Heart left ventricle (tissue), 16 donors: ENCODE results near the gene UGT2B11. TPM values are rescaled to one million over a fixed set of nuclear protein-coding genes. Genes with fewer than 3 reads are reported as not detected.
"Not testable (repeated sequence)": the region's sequence is repeated elsewhere in the genome, so short reads cannot be mapped to it uniquely, and the experiment has no call there.

Experiments
- ATAC-seq, 4 donors: fragments of 200-7000 bp; cut with Tn5 transposase; one replicate each; pipeline ENCODE4 v1.9.1; 2020 to 2022; ENCODE audit warnings: moderate library complexity in 4 of 4, mild to moderate bottlenecking in 3 of 4, moderate number of reproducible peaks in 1 of 4
- DNase-seq, 5 donors: peaks; one replicate each; pipeline ENCODE4 v3.0.0-alpha.2; 2020
- H3K27ac ChIP-seq, 12 donors: fragments of 200-600 bp; sonication (generic) in 4 of 12; one replicate each; pipeline versions ENCODE4 v1.5.0 to v1.8.0; 2016 to 2022; ENCODE audit warnings: mild to moderate bottlenecking in 2 of 12
- H3K27me3 ChIP-seq, 9 donors: fragments of 200-600 bp; sonication (generic) in 2 of 9; one replicate each; pipeline versions ENCODE4 v1.5.1 to v1.8.0; 2016 to 2022; ENCODE audit warnings: mild to moderate bottlenecking in 3 of 9
- H3K36me3 ChIP-seq, 9 donors: fragments of 200-600 bp; sonication (generic) in 2 of 9; one replicate each; pipeline versions ENCODE4 v1.5.0 to v1.8.0; 2018 to 2022; ENCODE audit warnings: mild to moderate bottlenecking in 2 of 9
- H3K4me1 ChIP-seq, 12 donors: fragments of 200-600 bp; sonication (generic) in 4 of 12; one replicate each; pipeline versions ENCODE4 v1.5.0 to v1.8.0; 2016 to 2022; ENCODE audit warnings: mild to moderate bottlenecking in 3 of 12
- H3K4me3 ChIP-seq, 12 donors: fragments of 200-600 bp; sonication (generic) in 4 of 12; one replicate each; pipeline versions ENCODE4 v1.5.0 to v1.8.0; 2017 to 2022; ENCODE audit warnings: mild to moderate bottlenecking in 9 of 12, moderate library complexity in 4 of 12
- H3K9me3 ChIP-seq, 12 donors: fragments of 200-600 bp; sonication (generic) in 4 of 12; one replicate each; pipeline versions ENCODE4 v1.5.0 to v1.8.0; 2016 to 2022; ENCODE audit warnings: mild to moderate bottlenecking in 1 of 12
- POLR2A ChIP-seq, 2 donors: fragments of 450-650 bp; IDR thresholded peaks; one replicate each; pipeline ENCODE4 v1.6.1; 2017; ENCODE audit warnings: antibody characterized with exemption in 2 of 2, mild to moderate bottlenecking in 2 of 2, moderate library complexity in 2 of 2
- WGBS, 4 donors: extraction: QIAGEN DNeasy Blood & Tissue Kit in 2 of 4; methylation state at CpG; one replicate each; pipeline versions ENCODE4 v1.1.5 to v1.1.7; 2013 to 2018; 5-methylcytosine and 5-hydroxymethylcytosine counted together
- intact Hi-C, 10 donors: fragments of 100-400 bp; cut with DNase I; formaldehyde crosslinking; loops; one replicate each; pipeline versions ENCODE4 v1.11.1 to v1.14.2; 2022
- polyA plus RNA-seq, 2 donors: library from polyadenylated mRNA; stranded (reverse); fragments of 200-250 nt; gene quantifications; one replicate each; pipeline ENCODE4 v1.2.3, GENCODE V29; 2013
- total RNA-seq, 9 donors: library from RNA; depleted of rRNA in 2 of 9; stranded (reverse); fragments of >200 nt in 2 of 9; fragmentation: NEBNext Ultra II Directional in 3 of 9; extraction: Animal tissue kit (Norgen Biotek cat#: 25700) in 3 of 9; gene quantifications; one replicate each; pipeline versions ENCODE4 v1.1.0 to v1.2.4, GENCODE V29; 2016 to 2023
- TF ChIP-seq, protein P1 (sequence below), 12 donors: fragments of 200-600 bp; sonication (generic) in 4 of 12; IDR thresholded peaks; one replicate each; pipeline versions ENCODE4 v1.5.0 to v1.8.0; 2018 to 2022; ENCODE audit warnings: antibody characterized with exemption in 12 of 12, mild to moderate bottlenecking in 5 of 12
- donor health status: ischemic (EF 13 %, LVEDD 7.1; RV severe dilation, severe dysfunction).
- donor health status: healthy with polysubstance abuse.
- donor health status: DM: no; HTN: yes; CAD: no.
- donor health status: DM: no; HTN: no; CAD: no.
- donor health status: ischemic (EF 25% LVEDD 6.9; RV normal size, moderate dysfunction).
- donor health status: ischemic (EF 25% LVEDD 5.7; RV mildly dilated, moderate dysfunction).
- donor health status: healthy.
- donor health status: DM: yes; HTN: yes; CAD: no.
- donor health status: ischemic (EF 35%, LVEDD 5.7; RV mildly dilated, moderate dysfunction).
- donor health status: nonischemic (EF 11% LVEDD 7.7; RV severe dilation, severe dysfunction).
- donor health status: DM: yes; HTN: yes; CAD: no.
- donor health status: PGD.
- donor health status: ischemic (EF 29% LVEDD 5.4; RV normal size, mild dysfunction).
- donor health status: nonischemic (EF 23%, LVEDD 6.1; RV moderate dilation, normal function).

The UGT2B11 gene
- total and polyA plus RNA-seq, 11 donors: not detected

DNA sequence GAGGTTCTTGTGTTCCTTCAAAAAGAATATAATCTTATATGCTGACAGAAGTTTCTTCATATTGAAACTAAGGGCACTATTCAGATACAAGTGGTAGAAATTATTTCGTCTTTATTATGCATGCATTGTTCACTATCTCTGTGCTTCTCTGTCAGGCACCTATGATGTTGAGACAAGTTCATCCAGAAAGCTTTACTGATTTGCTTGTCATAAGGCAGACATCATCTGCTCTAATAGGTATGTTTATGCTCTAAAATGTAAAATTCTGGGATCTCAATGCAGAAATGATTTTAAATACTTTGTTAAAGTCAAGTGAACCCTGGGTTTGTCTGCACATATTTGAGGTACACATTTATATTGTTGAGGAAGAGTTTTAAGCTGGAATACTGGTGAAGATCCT, 3.6 kb downstream of the UGT2B11 start:
- Histone ChIP-seq H3K27me3 (no peaks in the 10 kb centered on the region), H3K36me3 (no peaks in the 10 kb centered on the region), H3K4me3 (no peak overlapping the region), H3K27ac (no peak overlapping the region), H3K4me1 (no peaks in the 10 kb centered on the region), H3K9me3 (no peaks in the 10 kb centered on the region)
- intact Hi-C loops: no loop called here
- TF ChIP-seq POLR2A (IDR thresholded peaks at IDR 0.05): no peak
- TF ChIP-seq, protein P1, sequence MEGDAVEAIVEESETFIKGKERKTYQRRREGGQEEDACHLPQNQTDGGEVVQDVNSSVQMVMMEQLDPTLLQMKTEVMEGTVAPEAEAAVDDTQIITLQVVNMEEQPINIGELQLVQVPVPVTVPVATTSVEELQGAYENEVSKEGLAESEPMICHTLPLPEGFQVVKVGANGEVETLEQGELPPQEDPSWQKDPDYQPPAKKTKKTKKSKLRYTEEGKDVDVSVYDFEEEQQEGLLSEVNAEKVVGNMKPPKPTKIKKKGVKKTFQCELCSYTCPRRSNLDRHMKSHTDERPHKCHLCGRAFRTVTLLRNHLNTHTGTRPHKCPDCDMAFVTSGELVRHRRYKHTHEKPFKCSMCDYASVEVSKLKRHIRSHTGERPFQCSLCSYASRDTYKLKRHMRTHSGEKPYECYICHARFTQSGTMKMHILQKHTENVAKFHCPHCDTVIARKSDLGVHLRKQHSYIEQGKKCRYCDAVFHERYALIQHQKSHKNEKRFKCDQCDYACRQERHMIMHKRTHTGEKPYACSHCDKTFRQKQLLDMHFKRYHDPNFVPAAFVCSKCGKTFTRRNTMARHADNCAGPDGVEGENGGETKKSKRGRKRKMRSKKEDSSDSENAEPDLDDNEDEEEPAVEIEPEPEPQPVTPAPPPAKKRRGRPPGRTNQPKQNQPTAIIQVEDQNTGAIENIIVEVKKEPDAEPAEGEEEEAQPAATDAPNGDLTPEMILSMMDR (IDR thresholded peaks at IDR 0.05): no peak
- WGBS, 4 donors: 77 to 87% (median 80%) methylated on average over 1 of the region's 1 CpG
- no peak for ATAC-seq
- DNase-seq: no peak

DNA sequence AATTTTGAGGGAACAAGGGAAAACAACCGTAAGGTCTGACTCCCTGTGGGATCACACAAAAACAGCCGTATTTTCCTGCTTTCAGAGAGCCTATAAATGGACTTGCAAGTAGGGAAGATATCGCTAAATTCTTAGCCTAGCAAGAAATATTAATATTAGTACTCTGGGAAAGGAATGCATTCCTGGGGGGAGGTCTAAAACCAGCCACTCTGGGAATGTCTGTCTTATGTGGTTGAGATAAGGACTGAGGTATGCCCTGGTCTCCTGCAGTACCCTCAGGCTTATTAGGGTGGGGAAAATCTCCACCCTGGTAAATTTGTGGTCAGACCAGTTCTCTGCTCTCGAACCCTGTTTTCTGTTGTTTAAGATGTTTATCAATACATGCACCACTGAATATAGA, 16.0 kb downstream of the UGT2B11 start:
- WGBS, 4 donors: 73 to 82% (median 80%) methylated on average over 4 of the region's 4 CpGs
- H3K4me3 ChIP-seq, H3K27ac ChIP-seq, H3K4me1 ChIP-seq, intact Hi-C loops, H3K9me3 ChIP-seq, H3K36me3 ChIP-seq, H3K27me3 ChIP-seq, ATAC-seq, DNase-seq: not testable (repeated sequence)

DNA sequence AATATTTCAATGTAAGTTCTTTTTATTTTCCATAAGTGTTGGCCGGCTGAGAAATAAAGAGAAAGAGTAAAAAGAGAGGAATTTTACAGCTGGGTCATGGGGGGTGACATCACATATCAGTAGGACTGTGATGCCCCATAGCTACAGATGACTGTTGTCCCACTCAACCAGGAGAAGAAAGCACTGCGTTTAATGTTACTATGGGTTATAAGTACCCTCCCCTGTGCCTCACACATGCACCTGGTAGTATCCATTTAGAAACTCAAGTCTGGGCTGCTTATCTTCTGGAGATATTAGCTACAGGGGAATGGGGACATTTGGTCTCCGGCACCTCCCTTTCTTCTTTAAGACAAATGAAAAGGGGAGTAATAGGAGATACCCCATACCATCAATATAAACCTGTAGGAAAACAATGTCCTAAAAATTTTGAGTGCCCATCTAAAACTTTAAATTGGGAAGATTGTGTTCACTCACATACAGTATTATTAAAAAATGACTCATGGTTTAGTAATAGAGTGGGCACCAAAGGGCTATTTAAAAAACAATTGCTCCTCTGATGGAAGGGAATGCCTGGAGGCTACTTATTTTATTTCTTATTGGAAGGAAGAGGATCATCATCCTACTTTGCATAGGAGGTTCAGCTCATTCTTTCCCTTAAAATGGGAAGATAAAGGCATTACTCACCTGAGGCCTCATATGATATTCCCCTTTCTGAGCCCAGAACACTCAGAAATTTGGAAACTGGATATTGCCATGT, 18.2 kb downstream of the UGT2B11 start:
- intact Hi-C loops: no loop called here
- H3K9me3 ChIP-seq: peaks cover 0 to 7% (median 0%) of the 10 kb centered on the region in 12 donors
- no peak for TF ChIP-seq POLR2A (IDR thresholded peaks at IDR 0.05)
- TF ChIP-seq, protein P1 (IDR thresholded peaks at IDR 0.05): no peak
- no peak for DNase-seq
- no peak overlapping the region for H3K4me3 ChIP-seq
- ATAC-seq: no peak
- no peaks in the 10 kb centered on the region for H3K36me3 ChIP-seq
- no peak overlapping the region for H3K27ac ChIP-seq
- H3K27me3 ChIP-seq: no peaks in the 10 kb centered on the region
- no peaks in the 10 kb centered on the region for H3K4me1 ChIP-seq
- 84 to 89% (median 88%) methylated on average over 3 of the region's 3 CpGs for WGBS, 4 donors

DNA sequence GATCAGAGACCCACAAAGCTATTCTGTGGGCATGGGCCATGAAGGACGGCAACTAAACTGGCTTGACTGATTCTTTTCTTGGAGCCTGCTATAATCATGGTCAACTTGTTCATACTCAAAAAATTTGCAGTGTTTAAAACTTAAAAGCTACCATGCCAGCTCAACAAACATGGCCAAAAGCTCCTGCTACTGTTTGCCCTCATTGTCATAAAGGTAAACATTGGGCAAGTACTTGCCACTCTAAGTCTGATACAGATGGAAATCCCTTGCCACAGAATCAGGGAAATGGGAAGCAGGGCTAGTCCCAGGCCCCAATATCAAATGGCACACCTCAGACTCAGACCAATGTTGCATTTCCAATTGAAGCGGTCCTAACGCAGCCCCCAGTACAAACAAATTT, 20.4 kb downstream of the UGT2B11 start:
- TF ChIP-seq, protein P1 (IDR thresholded peaks at IDR 0.05): no peak
- TF ChIP-seq POLR2A (IDR thresholded peaks at IDR 0.05): no peak
- no peak for ATAC-seq
- H3K4me3 ChIP-seq: no peak overlapping the region
- intact Hi-C loops: no loop called here
- H3K4me1 ChIP-seq: no peaks in the 10 kb centered on the region
- H3K27me3 ChIP-seq: no peaks in the 10 kb centered on the region
- WGBS, 4 donors: 83 to 88% (median 85%) methylated on average over 3 of the region's 3 CpGs
- DNase-seq: no peak
- H3K27ac ChIP-seq: no peak overlapping the region
- peaks cover 0 to 7% (median 0%) of the 10 kb centered on the region in 12 donors for H3K9me3 ChIP-seq
- no peaks in the 10 kb centered on the region for H3K36me3 ChIP-seq

DNA sequence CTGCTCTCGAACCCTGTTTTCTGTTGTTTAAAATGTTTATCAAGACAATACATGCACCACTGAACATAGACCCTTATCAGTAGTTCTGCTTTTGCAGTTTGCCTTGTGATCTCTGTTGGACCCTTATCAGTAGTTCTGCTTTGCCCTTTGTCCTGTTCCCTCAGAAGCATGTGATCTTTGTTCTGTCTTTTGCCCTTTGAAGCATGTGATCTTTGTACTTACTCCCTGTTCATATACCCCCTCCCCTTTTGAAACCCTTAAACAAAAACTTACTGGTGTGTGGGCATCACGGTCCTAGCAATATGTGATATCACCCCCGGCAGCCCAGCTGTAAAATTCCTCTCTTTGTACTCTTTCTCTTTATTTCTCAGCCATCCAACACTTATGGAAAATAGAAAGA, 22.6 kb downstream of the UGT2B11 start:
- H3K9me3 ChIP-seq, H3K27ac ChIP-seq, ATAC-seq, H3K27me3 ChIP-seq, DNase-seq, intact Hi-C loops, H3K4me1 ChIP-seq, H3K4me3 ChIP-seq, H3K36me3 ChIP-seq: not testable (repeated sequence)
- 65 to 81% (median 68%) methylated on average over 3 of the region's 3 CpGs for WGBS, 4 donors

DNA sequence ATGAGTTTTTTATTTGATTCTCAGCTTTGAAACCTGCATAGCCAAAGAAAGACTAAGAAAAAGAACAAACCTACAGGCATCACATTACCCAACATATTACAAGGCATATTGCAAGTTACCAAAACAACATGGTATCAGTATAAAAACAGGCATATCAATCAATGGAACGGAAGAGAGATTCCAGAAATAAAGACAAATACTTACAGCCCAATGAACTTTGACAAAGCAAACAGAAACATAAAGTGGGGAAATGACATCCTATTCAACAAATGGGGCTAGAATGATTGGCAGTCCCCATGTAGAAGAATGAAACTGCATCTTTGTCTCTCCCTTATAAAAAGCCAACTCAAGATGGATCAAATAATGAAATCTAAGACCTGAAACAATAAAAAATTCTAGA, 23.9 kb downstream of the UGT2B11 start:
- ATAC-seq, H3K4me1 ChIP-seq, H3K36me3 ChIP-seq, H3K9me3 ChIP-seq, DNase-seq, H3K27me3 ChIP-seq, H3K27ac ChIP-seq, intact Hi-C loops, H3K4me3 ChIP-seq: not testable (repeated sequence)
- WGBS, 4 donors: 25 to 74% (median 33%) methylated on average over 1 of the region's 1 CpG

DNA sequence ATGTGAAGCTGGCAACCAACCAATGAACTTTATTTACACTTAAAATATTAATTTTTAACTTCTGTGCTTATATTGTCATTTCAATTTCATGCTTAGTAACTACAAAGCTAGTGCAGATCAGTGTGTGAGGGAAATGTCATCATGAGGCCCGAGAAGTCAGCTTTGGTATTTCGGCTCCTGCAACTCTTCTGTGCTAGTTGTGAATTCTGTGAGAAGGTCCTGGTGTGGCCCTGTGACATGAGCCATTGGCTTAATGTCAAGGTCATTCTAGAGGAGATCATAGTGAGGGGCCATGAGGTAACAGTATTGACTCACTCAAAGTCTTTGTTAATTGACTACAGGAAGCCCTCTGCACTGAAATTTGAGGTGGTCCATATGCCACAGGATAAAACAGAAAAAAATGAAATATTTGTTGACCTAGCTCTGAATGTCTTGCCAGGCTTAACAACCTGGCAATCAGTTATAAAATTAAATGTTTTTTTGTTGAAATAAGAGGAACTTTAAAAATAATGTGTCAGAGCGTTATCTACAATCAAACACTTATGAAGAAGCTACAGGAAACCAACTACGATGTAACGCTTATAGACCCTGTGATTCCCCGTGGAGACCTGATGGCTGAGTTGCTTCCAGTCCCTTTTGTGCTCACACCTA, 32.9 kb downstream of the UGT2B11 start:
- H3K9me3 ChIP-seq, H3K4me1 ChIP-seq, H3K36me3 ChIP-seq, H3K4me3 ChIP-seq, intact Hi-C loops, H3K27ac ChIP-seq, DNase-seq, H3K27me3 ChIP-seq, ATAC-seq: not testable (repeated sequence)
- WGBS, 4 donors: 81 to 88% (median 82%) methylated on average over 6 of the region's 6 CpGs

DNA sequence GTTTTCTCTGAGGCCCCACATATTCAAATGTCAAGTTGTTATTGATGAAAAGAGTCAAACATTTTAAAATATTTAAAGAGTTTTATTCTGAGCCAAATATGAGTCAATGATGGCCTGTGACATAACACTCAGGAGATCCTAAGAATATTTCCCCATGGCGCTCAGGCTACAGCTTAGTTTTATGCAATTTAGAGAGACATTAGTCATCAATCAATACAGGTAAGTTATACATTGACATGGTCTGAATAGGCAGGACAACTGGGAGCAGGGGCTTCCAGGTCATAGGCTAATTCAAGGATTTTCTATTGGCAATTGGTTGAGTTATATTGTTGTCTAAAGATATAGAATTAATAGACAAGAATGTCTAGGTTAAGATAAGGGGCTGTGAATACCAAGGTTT, 34.7 kb downstream of the UGT2B11 start:
- intact Hi-C loops: loop anchor here in 2 of 10 donors (5.0 to 10.0 kb wide), 2 partner anchors 683 to 685 kb away; no protein-coding TSS in a partner anchor
- H3K4me1 ChIP-seq, H3K27ac ChIP-seq, DNase-seq, H3K36me3 ChIP-seq, H3K9me3 ChIP-seq, H3K4me3 ChIP-seq, H3K27me3 ChIP-seq, ATAC-seq: not testable (repeated sequence)
- 71 to 87% (median 83%) methylated on average over 1 of the region's 1 CpG for WGBS, 4 donors
